Activated T-cell treated with anti-CD3 and anti-CD28 coated beads, Interleukin-2, amount 50 U/mL, for 4 hours (primary cell): ENCODE data around the gene CSTF2. TPM values are rescaled to one million over a fixed set of nuclear protein-coding genes. Genes with fewer than 3 reads are reported as not detected.
A peak's percentile ranks its signal among the peaks of the same experiment; 100 is the strongest.
"Not testable (repeated sequence)": the region's sequence is repeated elsewhere in the genome, so short reads cannot be mapped to it uniquely, and the experiment has no call there.

ENCODE experiments used
- ATAC-seq, 2 donors: fragments of 200-7000 bp; cut with Tn5 transposase; one replicate each; pipeline ENCODE4 v1.10.0; 2021
- DNase-seq: peaks from one replicate; pipeline ENCODE4 v3.0.0-alpha.2; 2020
- H3K27me3 Mint-ChIP-seq: one replicate; pipeline ENCODE4 v1.8.0; 2021; ENCODE audit warnings: low read depth, mixed read lengths
- H3K36me3 Mint-ChIP-seq: one replicate; pipeline ENCODE4 v1.8.0; 2022; ENCODE audit warnings: mixed read lengths; ENCODE audit not compliant: insufficient read depth
- H3K4me1 Mint-ChIP-seq: one replicate; pipeline ENCODE4 v1.8.0; 2021; ENCODE audit warnings: low read depth, mixed read lengths
- H3K4me3 Mint-ChIP-seq: one replicate; pipeline ENCODE4 v1.8.0; 2021; ENCODE audit warnings: mild to moderate bottlenecking, moderate library complexity, mixed read lengths
- H3K9me3 Mint-ChIP-seq: one replicate; pipeline ENCODE4 v1.8.0; 2021; ENCODE audit warnings: mixed read lengths
- total RNA-seq, 3 donors: library from RNA; stranded (reverse); gene quantifications; one replicate each; pipeline ENCODE4 v1.2.1, GENCODE V29; 2021

Gene CSTF2
- total RNA-seq, result 10 to 100 TPM; 79.5 to 86.6 (median 84.1) TPM

- peak; percentile 99 for ATAC-seq
- peaks cover 12% of the 10 kb centered on the region for H3K36me3 Mint-ChIP-seq
- peak; percentile 71 for DNase-seq
- H3K27me3 Mint-ChIP-seq, result peaks cover under 1% of the 10 kb centered on the region
- H3K4me3 Mint-ChIP-seq, result peak within 1 kb of the TSS; percentile 91
- no peaks in the 10 kb centered on the region for H3K9me3 Mint-ChIP-seq
- H3K4me1 Mint-ChIP-seq, result peaks cover 7% of the 10 kb centered on the region
Observed at GRCh38 chrX:100819837-100820666, at the start of gene CSTF2. TSS of gene CSTF2 (plus strand) at chrX:100820391. CDS start at chrX:100820417, 26 bp downstream.

- not testable (repeated sequence) for H3K27me3 Mint-ChIP-seq, H3K4me3 Mint-ChIP-seq, H3K4me1 Mint-ChIP-seq, ATAC-seq, H3K9me3 Mint-ChIP-seq, DNase-seq, H3K36me3 Mint-ChIP-seq
Observed at GRCh38 chrX:100796371-100796770, 23.8 kb upstream of the CSTF2 start.

GRCh38 chrX:100797359-100797758 lies 22.8 kb upstream of the CSTF2 start:
- no peaks in the 10 kb centered on the region for H3K27me3 Mint-ChIP-seq
- no peaks in the 10 kb centered on the region for H3K9me3 Mint-ChIP-seq
- H3K4me3 Mint-ChIP-seq, result no peak overlapping the region
- ATAC-seq, result no peak
- no peaks in the 10 kb centered on the region for H3K36me3 Mint-ChIP-seq
- no peaks in the 10 kb centered on the region for H3K4me1 Mint-ChIP-seq
- DNase-seq, result no peak

- H3K27me3 Mint-ChIP-seq, result no peaks in the 10 kb centered on the region
- H3K4me3 Mint-ChIP-seq, result no peak overlapping the region
- DNase-seq, result no peak
- H3K9me3 Mint-ChIP-seq, result no peaks in the 10 kb centered on the region
- H3K36me3 Mint-ChIP-seq, result no peaks in the 10 kb centered on the region
- no peaks in the 10 kb centered on the region for H3K4me1 Mint-ChIP-seq
- ATAC-seq, result no peak
Observed at GRCh38 chrX:100798484-100799214, 21.5 kb upstream of the CSTF2 start.

- Mint-ChIP-seq H3K36me3 (no peaks in the 10 kb centered on the region), H3K4me1 (no peaks in the 10 kb centered on the region), H3K27me3 (no peaks in the 10 kb centered on the region), H3K4me3 (no peak overlapping the region), H3K9me3 (peaks cover 3% of the 10 kb centered on the region)
- ATAC-seq (no peak), DNase-seq (no peak)
Observed at GRCh38 chrX:100802843-100803242, 17.3 kb upstream of the CSTF2 start.

- peaks cover 10% of the 10 kb centered on the region for H3K27me3 Mint-ChIP-seq
- no peaks in the 10 kb centered on the region for H3K36me3 Mint-ChIP-seq
- H3K4me1 Mint-ChIP-seq, result no peaks in the 10 kb centered on the region
- H3K4me3 Mint-ChIP-seq, result no peak overlapping the region
- DNase-seq (no peak), ATAC-seq (no peak)
- H3K9me3 Mint-ChIP-seq, result peaks cover 7% of the 10 kb centered on the region
Observed at GRCh38 chrX:100804780-100805179, 15.4 kb upstream of the CSTF2 start.

GRCh38 chrX:100808265-100808664 lies 11.9 kb upstream of the CSTF2 start:
- not testable (repeated sequence) for H3K9me3 Mint-ChIP-seq, ATAC-seq, H3K4me1 Mint-ChIP-seq, H3K36me3 Mint-ChIP-seq, DNase-seq, H3K4me3 Mint-ChIP-seq
- H3K27me3 Mint-ChIP-seq, result peaks cover 28% of the 10 kb centered on the region

GRCh38 chrX:100812216-100813158 lies 7.7 kb upstream of the CSTF2 start:
- DNase-seq (no peak), ATAC-seq (no peak)
- peaks cover 3% of the 10 kb centered on the region for H3K36me3 Mint-ChIP-seq
- no peak overlapping the region for H3K4me3 Mint-ChIP-seq
- H3K27me3 Mint-ChIP-seq, result peaks cover 32% of the 10 kb centered on the region
- peaks cover 4% of the 10 kb centered on the region for H3K9me3 Mint-ChIP-seq
- H3K4me1 Mint-ChIP-seq, result no peaks in the 10 kb centered on the region

- peaks cover 11% of the 10 kb centered on the region for H3K27me3 Mint-ChIP-seq
- no peaks in the 10 kb centered on the region for H3K36me3 Mint-ChIP-seq
- H3K9me3 Mint-ChIP-seq, result no peaks in the 10 kb centered on the region
- DNase-seq, result no peak
- ATAC-seq, result no peak
- H3K4me1 Mint-ChIP-seq, result peaks cover 7% of the 10 kb centered on the region
- no peak overlapping the region for H3K4me3 Mint-ChIP-seq
Observed at GRCh38 chrX:100817340-100817739, 2.9 kb upstream of the CSTF2 start.

- ATAC-seq, result no peak
- DNase-seq, result peak; percentile 38
- peaks cover 7% of the 10 kb centered on the region for H3K4me1 Mint-ChIP-seq
- H3K27me3 Mint-ChIP-seq, result peaks cover 3% of the 10 kb centered on the region
- no peaks in the 10 kb centered on the region for H3K9me3 Mint-ChIP-seq
- peak overlapping the region; percentile 91 for H3K4me3 Mint-ChIP-seq
- H3K36me3 Mint-ChIP-seq, result peaks cover 12% of the 10 kb centered on the region
Observed at GRCh38 chrX:100819534-100819836, 706 bp upstream of the CSTF2 start.

- ATAC-seq, result peak; percentile 89 to 91
- Mint-ChIP-seq H3K9me3 (no peaks in the 10 kb centered on the region), H3K4me3 (peak overlapping the region; percentile 76), H3K4me1 (peaks cover 22% of the 10 kb centered on the region), H3K27me3 (no peaks in the 10 kb centered on the region), H3K36me3 (peaks cover 29% of the 10 kb centered on the region)
- DNase-seq, result no peak
Observed at GRCh38 chrX:100829730-100830129, 9.5 kb downstream of the CSTF2 start.

GRCh38 chrX:100830143-100830542 lies 10.0 kb downstream of the CSTF2 start:
- H3K4me1 Mint-ChIP-seq, result peaks cover 22% of the 10 kb centered on the region
- no peaks in the 10 kb centered on the region for H3K9me3 Mint-ChIP-seq
- H3K4me3 Mint-ChIP-seq, result peak overlapping the region; percentile 76
- peak; percentile 21 to 59 for ATAC-seq
- no peaks in the 10 kb centered on the region for H3K27me3 Mint-ChIP-seq
- no peak for DNase-seq
- peaks cover 29% of the 10 kb centered on the region for H3K36me3 Mint-ChIP-seq

- no peaks in the 10 kb centered on the region for H3K27me3 Mint-ChIP-seq
- DNase-seq, result no peak
- peaks cover 29% of the 10 kb centered on the region for H3K36me3 Mint-ChIP-seq
- H3K9me3 Mint-ChIP-seq, result no peaks in the 10 kb centered on the region
- ATAC-seq, result no peak
- H3K4me3 Mint-ChIP-seq, result peak overlapping the region; percentile 76
- peaks cover 22% of the 10 kb centered on the region for H3K4me1 Mint-ChIP-seq
Observed at GRCh38 chrX:100830547-100830946, 10.4 kb downstream of the CSTF2 start.
